DND-41 (cell line): ENCODE results near the gene RASGRF2.

Experiments
- ATAC-seq: fragments of 200-7000 bp; cut with Tn5 transposase; 3 replicates; pipeline ENCODE4 v1.9.1; 2021; ENCODE audit warnings: low read depth; ENCODE audit not compliant: insufficient read depth
- DNase-seq: peaks from one replicate; pipeline ENCODE4 v3.0.0-alpha.2; 2020
- H2AFZ ChIP-seq: 2 replicates; pipeline ENCODE4 v1.6.0; 2012; ENCODE audit warnings: low read depth, low read length
- H3K27ac ChIP-seq: 2 replicates; pipeline ENCODE4 v1.5.1; 2012; ENCODE audit warnings: low read length, inconsistent platforms
- H3K27me3 ChIP-seq: fragments of 200-600 bp; sonication (generic); 2 replicates; pipeline ENCODE4 v1.6.0; 2012; ENCODE audit warnings: low read length, mild to moderate bottlenecking, inconsistent platforms; ENCODE audit not compliant: insufficient read depth, poor library complexity
- H3K36me3 ChIP-seq: 2 replicates; pipeline ENCODE4 v1.5.1; 2012; ENCODE audit warnings: low read length, inconsistent platforms; ENCODE audit not compliant: insufficient read depth
- H3K4me1 ChIP-seq: 2 replicates; pipeline ENCODE4 v1.5.1; 2012; ENCODE audit warnings: mild to moderate bottlenecking, low read length; ENCODE audit not compliant: insufficient read depth
- H3K4me2 ChIP-seq: 2 replicates; pipeline ENCODE4 v1.6.0; 2012; ENCODE audit warnings: mild to moderate bottlenecking, moderate library complexity, low read length, inconsistent platforms; ENCODE audit not compliant: insufficient read depth
- H3K4me3 ChIP-seq, 2 experiments: fragments of 200-600 bp in 1 of 2; shearing (Covaris generic) in 1 of 2; 2 replicates each; pipeline ENCODE4 v1.5.1; 2012 to 2016; ENCODE audit warnings: inconsistent platforms in 2 of 2, low read length in 2 of 2, mild to moderate bottlenecking in 2 of 2, low read depth in 1 of 2, moderate library complexity in 1 of 2
- H3K79me2 ChIP-seq: 2 replicates; pipeline ENCODE4 v1.6.0; 2012; ENCODE audit warnings: low read length, inconsistent platforms; ENCODE audit not compliant: insufficient read depth
- H3K9ac ChIP-seq: 2 replicates; pipeline ENCODE4 v1.6.0; 2012; ENCODE audit warnings: low read depth, mild to moderate bottlenecking, inconsistent platforms, low read length, moderate library complexity
- H3K9me3 ChIP-seq: 2 replicates; pipeline ENCODE4 v1.5.1; 2012; ENCODE audit warnings: low read length, moderate library complexity, mild to moderate bottlenecking, inconsistent platforms; ENCODE audit not compliant: insufficient read depth, severe bottlenecking
- H4K20me1 ChIP-seq: 2 replicates; pipeline ENCODE4 v1.6.0; 2012; ENCODE audit warnings: low read length; ENCODE audit not compliant: insufficient read depth
- EZH2 ChIP-seq: IDR thresholded peaks from 3 replicates; pipeline ENCODE4 v1.6.1; 2012; ENCODE audit warnings: borderline replicate concordance, low read depth, mild to moderate bottlenecking, moderate library complexity, low read length, inconsistent platforms; ENCODE audit not compliant: severe bottlenecking
- TF ChIP-seq, protein P1 (sequence below): IDR thresholded peaks from 2 replicates; pipeline ENCODE4 v1.5.1; 2012; ENCODE audit warnings: borderline replicate concordance, low read length, moderate library complexity, mild to moderate bottlenecking; ENCODE audit not compliant: poor library complexity, severe bottlenecking; ENCODE audit errors: extremely low read depth

The RASGRF2 gene

DNA sequence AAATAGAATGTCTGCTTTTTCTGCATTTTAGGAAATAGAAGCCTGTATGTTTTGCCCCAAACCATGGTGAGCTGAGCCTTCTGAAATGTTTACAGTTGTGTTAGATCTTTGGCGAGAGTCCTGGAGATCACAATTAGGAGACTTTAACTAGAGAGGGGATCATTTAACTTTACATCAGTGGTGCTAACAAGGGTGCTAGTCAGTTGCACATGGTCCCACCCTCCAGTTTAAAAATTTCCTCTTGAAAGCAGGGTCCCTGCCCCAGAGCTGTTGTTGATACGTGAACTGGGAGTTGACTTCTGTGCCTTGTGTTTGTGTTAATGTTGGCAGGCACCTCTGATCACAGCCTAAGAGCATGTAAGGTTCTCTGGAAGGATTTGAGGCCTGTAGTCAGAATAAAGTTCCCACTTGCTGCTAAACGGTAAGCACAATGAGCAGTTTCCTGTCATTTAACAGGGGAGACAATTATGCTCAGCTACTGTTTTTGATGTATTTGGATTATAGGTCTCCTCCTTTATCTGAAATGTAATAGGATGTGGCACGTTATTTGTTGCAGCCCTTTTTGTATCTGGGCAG, 43.7 kb downstream of the RASGRF2 start:
- no peak overlapping the region for H3K9ac ChIP-seq
- H3K27ac ChIP-seq: no peak overlapping the region
- ATAC-seq: no peak
- no peaks in the 10 kb centered on the region for H3K79me2 ChIP-seq
- no peaks in the 10 kb centered on the region for H3K36me3 ChIP-seq
- TF ChIP-seq EZH2: no peak
- TF ChIP-seq, protein P1, sequence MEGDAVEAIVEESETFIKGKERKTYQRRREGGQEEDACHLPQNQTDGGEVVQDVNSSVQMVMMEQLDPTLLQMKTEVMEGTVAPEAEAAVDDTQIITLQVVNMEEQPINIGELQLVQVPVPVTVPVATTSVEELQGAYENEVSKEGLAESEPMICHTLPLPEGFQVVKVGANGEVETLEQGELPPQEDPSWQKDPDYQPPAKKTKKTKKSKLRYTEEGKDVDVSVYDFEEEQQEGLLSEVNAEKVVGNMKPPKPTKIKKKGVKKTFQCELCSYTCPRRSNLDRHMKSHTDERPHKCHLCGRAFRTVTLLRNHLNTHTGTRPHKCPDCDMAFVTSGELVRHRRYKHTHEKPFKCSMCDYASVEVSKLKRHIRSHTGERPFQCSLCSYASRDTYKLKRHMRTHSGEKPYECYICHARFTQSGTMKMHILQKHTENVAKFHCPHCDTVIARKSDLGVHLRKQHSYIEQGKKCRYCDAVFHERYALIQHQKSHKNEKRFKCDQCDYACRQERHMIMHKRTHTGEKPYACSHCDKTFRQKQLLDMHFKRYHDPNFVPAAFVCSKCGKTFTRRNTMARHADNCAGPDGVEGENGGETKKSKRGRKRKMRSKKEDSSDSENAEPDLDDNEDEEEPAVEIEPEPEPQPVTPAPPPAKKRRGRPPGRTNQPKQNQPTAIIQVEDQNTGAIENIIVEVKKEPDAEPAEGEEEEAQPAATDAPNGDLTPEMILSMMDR: no peak
- no peak overlapping the region for H3K4me3 ChIP-seq
- no peaks in the 10 kb centered on the region for H3K27me3 ChIP-seq
- H4K20me1 ChIP-seq: no peaks in the 10 kb centered on the region
- H3K4me1 ChIP-seq: peaks cover 34% of the 10 kb centered on the region
- H3K9me3 ChIP-seq: no peaks in the 10 kb centered on the region
- no peak overlapping the region for H3K4me2 ChIP-seq
- H2AFZ ChIP-seq: no peak overlapping the region
- DNase-seq: no peak

DNA sequence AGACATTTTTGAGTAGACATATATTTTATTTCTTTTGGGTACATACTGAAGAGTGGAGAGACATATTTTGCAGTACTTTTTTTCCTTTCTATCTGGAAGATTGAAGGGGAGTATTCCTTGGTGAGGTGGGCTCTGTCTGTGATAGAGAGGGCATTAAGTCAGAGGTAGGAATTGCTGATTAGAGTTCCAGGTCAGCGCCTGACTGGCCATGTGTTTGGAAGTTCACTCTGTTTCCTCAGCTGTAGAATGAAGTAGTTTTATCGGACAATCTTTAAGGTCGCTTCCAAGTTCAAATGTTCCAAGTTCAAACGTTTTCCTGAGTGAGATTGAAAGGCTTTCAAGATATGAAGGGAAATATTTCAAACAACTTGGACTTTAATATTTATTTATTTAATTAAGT, 45.5 kb downstream of the RASGRF2 start:
- TF ChIP-seq EZH2: no peak
- TF ChIP-seq, protein P1: no peak
- Histone ChIP-seq H3K79me2 (no peaks in the 10 kb centered on the region), H4K20me1 (no peaks in the 10 kb centered on the region), H3K36me3 (no peaks in the 10 kb centered on the region), H3K4me2 (no peak overlapping the region), H3K27me3 (no peaks in the 10 kb centered on the region), H3K9ac (no peak overlapping the region), H3K4me3 (no peak overlapping the region), H3K9me3 (no peaks in the 10 kb centered on the region), H3K27ac (no peak overlapping the region), H2AFZ (no peak overlapping the region), H3K4me1 (peaks cover 34% of the 10 kb centered on the region)
- ATAC-seq: no peak
- DNase-seq: no peak

DNA sequence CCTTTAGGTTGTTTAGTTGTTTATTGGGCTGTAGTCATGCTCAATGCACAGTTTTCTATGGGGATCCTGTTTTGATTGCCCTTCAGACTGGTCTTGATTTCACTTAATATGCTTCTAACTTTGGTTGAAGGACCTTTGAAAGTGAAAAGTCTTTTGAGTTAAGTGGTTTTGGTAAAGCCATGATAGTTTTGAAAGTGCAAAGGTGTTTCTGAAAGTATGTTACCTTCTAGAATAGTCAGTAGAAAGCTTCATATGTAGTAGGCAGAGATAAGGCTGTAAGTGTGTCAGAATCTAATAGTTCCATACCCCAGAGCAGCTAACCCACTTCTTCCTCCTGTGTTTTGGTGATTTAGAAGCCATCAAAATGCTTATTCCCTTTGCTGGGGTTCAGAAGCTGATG, 46.1 kb downstream of the RASGRF2 start:
- ATAC-seq: no peak
- H3K4me2 ChIP-seq: peak overlapping the region; percentile 62
- H2AFZ ChIP-seq: peak overlapping the region; percentile 59
- no peaks in the 10 kb centered on the region for H3K79me2 ChIP-seq
- H4K20me1 ChIP-seq: no peaks in the 10 kb centered on the region
- no peaks in the 10 kb centered on the region for H3K9me3 ChIP-seq
- no peaks in the 10 kb centered on the region for H3K36me3 ChIP-seq
- DNase-seq: no peak
- peak overlapping the region in 1 of 2 experiments; percentile 26; a peak in 1 of 4 replicates for H3K4me3 ChIP-seq
- peaks cover 34% of the 10 kb centered on the region for H3K4me1 ChIP-seq
- H3K27me3 ChIP-seq: no peaks in the 10 kb centered on the region
- no peak overlapping the region for H3K9ac ChIP-seq
- H3K27ac ChIP-seq: peak overlapping the region; percentile 80
- TF ChIP-seq EZH2: no peak
- TF ChIP-seq, protein P1: no peak
